Gastroesophageal sphincter (tissue), 4 donors: ENCODE data around the gene ENOX1. TPM values are rescaled to one million over a fixed set of nuclear protein-coding genes. Genes with fewer than 3 reads are reported as not detected.

ENCODE experiments used
- ATAC-seq: fragments of 150-250 bp; one replicate; pipeline ENCODE4 v1.9.1; 2016; ENCODE audit warnings: mild to moderate bottlenecking, moderate library complexity
- H3K27ac ChIP-seq, 4 donors: fragments of 200-600 bp; sonication (generic) in 3 of 4; 1 replicate in 3 of 4; 2 replicates in 1 of 4; pipeline ENCODE4 v1.5.1; 2016 to 2019
- H3K27me3 ChIP-seq: fragments of 200-600 bp; sonication (generic); one replicate; pipeline ENCODE4 v1.5.1; 2019
- H3K36me3 ChIP-seq, 2 donors: fragments of 200-600 bp; sonication (generic); one replicate each; pipeline ENCODE4 v1.5.1; 2019; ENCODE audit warnings: control low read depth in 1 of 2
- H3K4me1 ChIP-seq, 3 donors: fragments of 200-600 bp; sonication (generic); 1 replicate in 2 of 3; 2 replicates in 1 of 3; pipeline ENCODE4 v1.5.1; 2016 to 2019; ENCODE audit warnings: control low read depth in 2 of 3
- H3K4me3 ChIP-seq, 2 donors: fragments of 200-600 bp; sonication (generic); one replicate each; pipeline ENCODE4 v1.5.1; 2019; ENCODE audit warnings: mild to moderate bottlenecking in 1 of 2, moderate library complexity in 1 of 2
- H3K9me3 ChIP-seq, 3 donors: fragments of 200-600 bp; sonication (generic); one replicate each; pipeline ENCODE4 v1.5.1; 2017 to 2019; ENCODE audit warnings: control low read depth in 2 of 3
- EP300 ChIP-seq: sonication (generic); formaldehyde crosslinking; IDR thresholded peaks from one replicate; pipeline ENCODE4 v1.6.1; 2017; ENCODE audit warnings: antibody characterized with exemption, mild to moderate bottlenecking
- POLR2A ChIP-seq, 2 donors: fragments of 450-650 bp; IDR thresholded peaks; one replicate each; pipeline ENCODE4 v1.6.1; 2017; ENCODE audit warnings: antibody characterized with exemption in 2 of 2, mild to moderate bottlenecking in 2 of 2, moderate library complexity in 1 of 2
- POLR2AphosphoS5 ChIP-seq: sonication (generic); formaldehyde crosslinking; IDR thresholded peaks from one replicate; pipeline ENCODE4 v1.6.1; 2017; ENCODE audit warnings: antibody characterized with exemption
- WGBS, 2 donors: methylation state at CpG; one replicate each; pipeline ENCODE4 v1.1.5; 2018; ENCODE audit warnings: low coverage in 1 of 2; 5-methylcytosine and 5-hydroxymethylcytosine counted together
- total RNA-seq, 4 donors: library from RNA; depleted of rRNA; stranded (reverse); fragments of >200 nt; gene quantifications; one replicate each; pipeline ENCODE4 v1.1.0, GENCODE V29; 2016
- TF ChIP-seq, protein P1 (sequence below), 4 experiments: fragments of 200-600 bp in 2 of 4; fragments of 450-650 bp in 2 of 4; sonication (generic) in 1 of 4; IDR thresholded peaks; one replicate each; pipeline ENCODE4 v1.5.1; 2017 to 2019; ENCODE audit warnings: antibody characterized with exemption in 4 of 4, mild to moderate bottlenecking in 2 of 4, moderate library complexity in 2 of 4

Gene ENOX1
- total RNA-seq, 4 donors from 2014 or later: 1.8 to 11.6 (median 9.4) TPM

DNA sequence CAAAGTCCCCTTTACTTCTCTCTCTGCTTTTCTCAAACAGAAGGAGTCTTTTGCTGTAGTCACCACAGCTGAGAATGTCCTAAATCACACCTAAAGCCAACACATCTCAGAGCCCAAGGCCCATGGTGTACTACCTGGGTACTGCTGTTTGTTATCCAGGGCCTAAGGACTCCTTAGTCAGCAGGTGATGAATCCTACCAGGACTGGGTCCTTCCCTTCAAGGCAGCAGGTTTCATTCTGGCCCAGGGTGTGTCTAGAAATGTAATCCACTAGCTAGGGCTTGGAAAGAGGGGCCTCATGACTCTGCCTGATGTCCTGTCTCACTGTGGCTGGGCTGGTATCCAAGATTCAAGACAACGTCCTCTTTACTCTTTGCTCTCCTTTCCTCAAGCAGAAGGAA, 36.2 kb upstream of the ENOX1 start:
- 60% methylated on average over 1 of the region's 1 CpG; no CpG with 5 or more reads in 1 of the 2 donors for WGBS, 2 donors
- H3K4me3 ChIP-seq: no peak overlapping the region

GRCh38 chr13:43816401-43816889, 29.7 kb upstream of the ENOX1 start:
- no peaks in the 10 kb centered on the region for H3K36me3 ChIP-seq
- H3K27me3 ChIP-seq: no peaks in the 10 kb centered on the region
- peaks cover 0 to 6% (median 0%) of the 10 kb centered on the region in 3 donors for H3K4me1 ChIP-seq
- WGBS, 2 donors: 48 to 68% methylated on average over 4 of the region's 4 CpGs
- H3K9me3 ChIP-seq: no peaks in the 10 kb centered on the region
- H3K4me3 ChIP-seq: no peak overlapping the region
- no peak for ATAC-seq
- no peak for TF ChIP-seq EP300
- no peak for TF ChIP-seq POLR2A (IDR thresholded peaks at IDR 0.05)
- TF ChIP-seq, protein P1, sequence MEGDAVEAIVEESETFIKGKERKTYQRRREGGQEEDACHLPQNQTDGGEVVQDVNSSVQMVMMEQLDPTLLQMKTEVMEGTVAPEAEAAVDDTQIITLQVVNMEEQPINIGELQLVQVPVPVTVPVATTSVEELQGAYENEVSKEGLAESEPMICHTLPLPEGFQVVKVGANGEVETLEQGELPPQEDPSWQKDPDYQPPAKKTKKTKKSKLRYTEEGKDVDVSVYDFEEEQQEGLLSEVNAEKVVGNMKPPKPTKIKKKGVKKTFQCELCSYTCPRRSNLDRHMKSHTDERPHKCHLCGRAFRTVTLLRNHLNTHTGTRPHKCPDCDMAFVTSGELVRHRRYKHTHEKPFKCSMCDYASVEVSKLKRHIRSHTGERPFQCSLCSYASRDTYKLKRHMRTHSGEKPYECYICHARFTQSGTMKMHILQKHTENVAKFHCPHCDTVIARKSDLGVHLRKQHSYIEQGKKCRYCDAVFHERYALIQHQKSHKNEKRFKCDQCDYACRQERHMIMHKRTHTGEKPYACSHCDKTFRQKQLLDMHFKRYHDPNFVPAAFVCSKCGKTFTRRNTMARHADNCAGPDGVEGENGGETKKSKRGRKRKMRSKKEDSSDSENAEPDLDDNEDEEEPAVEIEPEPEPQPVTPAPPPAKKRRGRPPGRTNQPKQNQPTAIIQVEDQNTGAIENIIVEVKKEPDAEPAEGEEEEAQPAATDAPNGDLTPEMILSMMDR (IDR thresholded peaks at IDR 0.05): no peak
- no peak for TF ChIP-seq POLR2AphosphoS5
- H3K27ac ChIP-seq: no peak overlapping the region

More for the DNA sequence above, 36.2 kb upstream of the ENOX1 start:
- Histone ChIP-seq H3K27me3 (no peaks in the 10 kb centered on the region), H3K27ac (no peak overlapping the region), H3K36me3 (no peaks in the 10 kb centered on the region), H3K9me3 (no peaks in the 10 kb centered on the region), H3K4me1 (no peaks in the 10 kb centered on the region)
- no peak for ATAC-seq
- no peak for TF ChIP-seq POLR2A (IDR thresholded peaks at IDR 0.05)
- TF ChIP-seq EP300: no peak
- TF ChIP-seq, protein P1 (IDR thresholded peaks at IDR 0.05): no peak
- TF ChIP-seq POLR2AphosphoS5: no peak

- TF ChIP-seq, protein P1 (IDR thresholded peaks at IDR 0.05): no peak
- TF ChIP-seq POLR2A (IDR thresholded peaks at IDR 0.05) (no peak), POLR2AphosphoS5 (no peak), EP300 (no peak)
- Histone ChIP-seq H3K27ac (no peak overlapping the region), H3K9me3 (no peaks in the 10 kb centered on the region), H3K27me3 (no peaks in the 10 kb centered on the region), H3K4me1 (peaks cover 0 to 6% (median 0%) of the 10 kb centered on the region in 3 donors), H3K4me3 (no peak overlapping the region), H3K36me3 (no peaks in the 10 kb centered on the region)
- 18 to 23% methylated on average over 2 of the region's 2 CpGs for WGBS, 2 donors
- ATAC-seq: no peak
Measured at GRCh38 chr13:43815204-43815603, 28.4 kb upstream of the ENOX1 start.

GRCh38 chr13:43808676-43809075, 21.9 kb upstream of the ENOX1 start:
- no peak overlapping the region for H3K4me3 ChIP-seq
- TF ChIP-seq POLR2AphosphoS5 (no peak), POLR2A (IDR thresholded peaks at IDR 0.05) (no peak), EP300 (no peak)
- TF ChIP-seq, protein P1 (IDR thresholded peaks at IDR 0.05): no peak
- no peaks in the 10 kb centered on the region for H3K27me3 ChIP-seq
- no peaks in the 10 kb centered on the region for H3K36me3 ChIP-seq
- H3K27ac ChIP-seq: no peak overlapping the region
- no peak for ATAC-seq
- no peaks in the 10 kb centered on the region for H3K9me3 ChIP-seq
- H3K4me1 ChIP-seq: peaks cover 0 to 8% (median 0%) of the 10 kb centered on the region in 3 donors

- Histone ChIP-seq H3K36me3 (no peaks in the 10 kb centered on the region), H3K27me3 (no peaks in the 10 kb centered on the region), H3K4me3 (no peak overlapping the region), H3K27ac (no peak overlapping the region), H3K4me1 (peaks cover 0 to 8% (median 0%) of the 10 kb centered on the region in 3 donors), H3K9me3 (no peaks in the 10 kb centered on the region)
- ATAC-seq: no peak
- TF ChIP-seq POLR2A (IDR thresholded peaks at IDR 0.05): no peak
- TF ChIP-seq EP300: no peak
- no peak for TF ChIP-seq POLR2AphosphoS5
- TF ChIP-seq, protein P1 (IDR thresholded peaks at IDR 0.05): no peak
- 90% methylated on average over 5 of the region's 6 CpGs; no CpG with 5 or more reads in 1 of the 2 donors for WGBS, 2 donors
Measured at GRCh38 chr13:43805681-43806128, 18.9 kb upstream of the ENOX1 start.
